GM19043 (cell line): ENCODE measurements around the gene MBNL2.
A peak's percentile ranks its signal among the peaks of the same experiment; 100 is the strongest.

Source experiments
- ATAC-seq: cut with Tn5 transposase; IDR thresholded peaks from one replicate; pipeline ENCODE4 v1.9.1; 2021; ENCODE audit warnings: low read depth; ENCODE audit not compliant: unreplicated experiment

The MBNL2 gene, protein sequence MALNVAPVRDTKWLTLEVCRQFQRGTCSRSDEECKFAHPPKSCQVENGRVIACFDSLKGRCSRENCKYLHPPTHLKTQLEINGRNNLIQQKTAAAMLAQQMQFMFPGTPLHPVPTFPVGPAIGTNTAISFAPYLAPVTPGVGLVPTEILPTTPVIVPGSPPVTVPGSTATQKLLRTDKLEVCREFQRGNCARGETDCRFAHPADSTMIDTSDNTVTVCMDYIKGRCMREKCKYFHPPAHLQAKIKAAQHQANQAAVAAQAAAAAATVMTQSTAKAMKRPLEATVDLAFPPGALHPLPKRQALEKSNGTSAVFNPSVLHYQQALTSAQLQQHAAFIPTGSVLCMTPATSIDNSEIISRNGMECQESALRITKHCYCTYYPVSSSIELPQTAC

DNA sequence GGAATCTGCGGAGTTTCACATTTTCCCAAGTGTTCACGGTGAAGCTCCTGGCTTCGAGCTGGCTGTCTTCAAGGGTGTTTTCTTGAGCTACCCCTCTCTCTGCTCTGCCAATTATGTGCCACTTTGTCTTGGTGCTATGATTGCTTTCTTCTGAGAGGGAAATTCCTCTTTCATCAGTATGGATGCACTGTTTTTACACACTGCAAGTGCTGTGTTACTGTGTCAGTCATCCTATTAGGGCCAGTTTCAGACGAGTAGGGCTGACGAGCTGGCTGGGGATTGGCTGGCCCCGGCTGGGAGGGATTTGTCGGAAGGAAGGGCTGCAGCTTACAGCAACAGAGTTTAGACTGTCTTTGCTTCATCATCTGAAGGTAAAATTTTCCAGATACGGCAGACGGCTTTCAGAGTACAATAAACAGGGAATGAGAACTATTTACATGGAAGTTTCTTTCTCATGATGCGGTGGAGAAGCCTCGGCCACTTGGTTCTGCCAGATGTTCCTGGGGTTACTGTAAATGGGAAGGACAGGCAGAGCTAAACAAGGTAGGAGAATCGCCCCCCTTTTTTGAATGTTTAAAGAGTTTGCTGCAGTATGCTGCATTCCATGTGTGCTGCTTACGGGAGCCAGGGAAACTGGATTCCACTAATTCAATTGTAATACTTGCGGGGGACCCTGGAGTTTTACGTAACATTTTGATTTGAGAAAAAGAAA, at the start of gene MBNL2:
MBNL2 (plus strand) TSS at position 345 of the 712 bp plus-strand sequence. CDS start 53,903 bp downstream, outside the sequence.
- ATAC-seq = peak; percentile 91

DNA sequence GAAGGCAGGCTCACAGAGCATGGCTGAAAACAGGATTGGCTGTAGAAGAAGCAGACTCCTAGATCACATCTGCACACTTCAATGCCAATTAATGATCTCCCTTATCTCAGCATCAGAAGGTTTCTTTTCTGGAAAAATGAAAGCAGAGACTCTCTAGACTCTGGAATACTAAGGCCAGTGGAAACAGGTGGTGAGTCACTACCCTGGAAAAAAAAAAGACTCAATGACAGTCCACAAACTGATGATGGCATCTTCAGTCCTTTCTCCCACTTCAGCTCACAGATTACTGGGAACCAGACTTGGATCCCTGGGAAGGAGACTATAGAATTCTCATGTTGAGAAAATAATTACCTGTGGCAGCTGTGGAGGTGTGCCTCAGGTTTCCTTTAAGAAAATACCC, 47.5 kb upstream of the MBNL2 start:
- ATAC-seq = no peak

DNA sequence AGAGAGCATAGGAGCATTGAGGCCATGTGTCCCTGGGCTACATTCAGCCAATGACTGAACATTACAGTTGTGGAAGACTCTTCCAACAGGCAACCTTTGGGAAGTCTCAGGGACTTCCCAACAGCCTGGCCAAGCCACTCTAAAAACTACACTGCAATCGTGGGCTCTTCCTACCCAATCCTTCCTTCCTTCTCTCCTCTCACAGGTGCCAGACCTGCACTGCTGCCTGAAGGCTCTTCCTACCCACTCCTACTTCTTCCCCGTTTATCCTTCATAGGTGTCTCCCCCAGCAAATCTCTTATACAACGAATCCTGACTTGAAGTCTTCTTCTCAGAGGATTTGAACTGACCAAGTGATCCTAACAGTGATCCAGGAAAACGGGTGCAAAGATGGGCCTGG, 47.1 kb upstream of the MBNL2 start:
- ATAC-seq = no peak

DNA sequence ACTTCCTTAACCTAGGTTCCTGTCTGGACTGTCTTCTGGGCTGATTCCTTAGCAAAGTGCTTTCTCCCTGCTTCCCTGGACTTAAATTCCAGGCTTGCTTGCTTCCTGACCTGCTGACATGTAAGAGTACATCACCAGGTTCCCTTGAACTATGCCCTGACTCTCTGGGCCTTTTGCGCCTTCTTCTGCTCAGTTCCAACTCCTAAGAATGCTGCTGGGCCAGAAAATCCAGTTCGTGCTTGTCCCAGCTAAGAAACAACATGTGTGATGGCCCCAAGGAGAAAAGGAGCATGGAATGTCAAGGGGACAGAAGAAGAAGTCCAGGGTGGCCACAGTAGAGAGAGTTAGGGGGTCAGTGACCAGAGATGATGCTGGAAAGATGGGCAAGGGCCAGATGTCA, 42.6 kb upstream of the MBNL2 start:
- ATAC-seq = no peak

DNA sequence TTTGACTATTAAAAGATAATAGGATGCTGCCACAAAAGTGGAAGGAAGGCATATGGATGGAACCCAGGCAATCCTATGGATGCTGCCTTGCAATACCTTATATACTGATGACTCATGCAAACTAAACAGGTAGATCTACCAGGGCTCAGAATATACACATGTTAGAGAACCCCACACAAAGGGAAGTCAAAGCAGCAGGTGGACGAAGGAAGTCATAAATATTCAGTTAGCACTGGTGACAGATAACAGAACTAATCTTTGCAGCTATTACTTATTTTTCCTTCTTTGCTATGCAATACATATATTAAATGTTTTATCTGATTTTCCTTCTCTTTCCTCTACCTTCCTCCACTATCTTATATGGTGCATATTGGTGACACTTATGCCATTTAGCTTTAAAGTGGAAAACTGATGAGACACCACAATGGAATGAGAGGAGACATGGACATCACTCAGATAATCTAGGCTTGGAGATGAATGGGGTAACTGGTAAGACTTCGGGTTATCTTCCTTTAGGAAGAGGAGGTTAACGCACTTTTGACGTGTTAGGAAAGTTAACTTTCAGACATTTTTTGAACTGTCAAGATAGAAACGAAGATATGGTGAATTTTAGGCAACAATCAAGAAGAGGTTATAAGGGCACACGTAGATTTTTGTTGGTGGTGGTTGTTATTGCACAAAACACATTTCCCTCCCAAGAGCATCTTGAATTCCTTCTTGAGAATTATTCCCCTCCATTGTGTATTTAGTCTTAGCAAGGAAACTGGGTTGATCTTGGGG, 39.8 kb upstream of the MBNL2 start:
- ATAC-seq = no peak

DNA sequence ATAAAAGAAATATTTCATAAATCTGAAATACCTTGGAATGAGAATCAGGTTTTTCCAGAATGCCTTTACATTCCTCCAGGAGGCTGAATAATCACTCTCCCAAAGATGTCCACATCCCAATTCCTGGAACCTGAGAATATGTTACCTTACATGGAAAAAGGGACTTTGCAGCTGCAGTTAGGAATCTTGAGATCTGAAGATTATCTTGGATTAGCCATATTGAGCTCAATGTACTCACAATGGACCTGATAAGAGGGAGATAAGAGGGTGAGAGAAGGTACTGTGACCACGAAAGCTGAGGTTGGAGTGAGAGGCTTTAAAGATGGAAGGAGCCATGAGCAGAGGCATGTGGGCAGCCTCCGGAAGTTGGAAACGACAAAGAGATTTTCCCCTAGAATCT, 36.8 kb upstream of the MBNL2 start:
- no peak for ATAC-seq

DNA sequence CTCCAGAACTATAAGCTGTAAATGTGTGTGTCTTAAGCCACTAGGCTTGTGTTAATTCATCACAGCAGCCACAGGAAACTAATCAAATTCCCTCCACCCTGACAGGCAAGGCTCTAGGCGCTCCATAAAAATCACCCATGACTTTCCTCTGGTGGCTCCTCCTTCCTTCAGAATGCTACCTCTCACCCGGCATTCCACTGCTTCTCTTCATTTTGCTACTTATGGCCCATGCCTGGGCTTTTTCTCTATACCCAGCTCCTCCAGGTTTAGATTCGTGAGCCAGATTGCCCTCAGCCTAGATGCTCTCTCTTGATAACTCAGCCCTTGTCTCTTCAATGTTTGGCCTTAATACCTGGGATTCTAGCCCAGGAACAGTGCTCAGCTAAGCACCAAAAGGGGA, 36.4 kb upstream of the MBNL2 start:
- no peak for ATAC-seq

DNA sequence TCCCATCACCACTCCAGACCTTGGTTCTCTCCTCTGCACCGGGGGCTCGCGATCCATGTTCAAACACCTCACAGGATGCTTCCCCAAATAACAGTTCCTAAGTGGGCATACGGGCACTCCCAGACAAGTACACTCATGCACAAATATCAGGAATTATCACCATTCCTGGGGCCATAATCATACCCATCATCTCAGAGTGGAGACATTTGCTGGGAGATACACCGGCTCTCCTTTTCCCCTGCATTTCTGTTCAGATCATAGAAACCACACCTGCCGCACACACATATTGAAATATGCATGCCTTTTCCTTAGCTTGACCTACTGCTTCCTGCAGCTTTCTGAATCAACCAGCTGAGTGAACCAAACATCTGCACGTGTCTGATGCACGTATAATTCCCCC, 33.9 kb upstream of the MBNL2 start:
- no peak for ATAC-seq

DNA sequence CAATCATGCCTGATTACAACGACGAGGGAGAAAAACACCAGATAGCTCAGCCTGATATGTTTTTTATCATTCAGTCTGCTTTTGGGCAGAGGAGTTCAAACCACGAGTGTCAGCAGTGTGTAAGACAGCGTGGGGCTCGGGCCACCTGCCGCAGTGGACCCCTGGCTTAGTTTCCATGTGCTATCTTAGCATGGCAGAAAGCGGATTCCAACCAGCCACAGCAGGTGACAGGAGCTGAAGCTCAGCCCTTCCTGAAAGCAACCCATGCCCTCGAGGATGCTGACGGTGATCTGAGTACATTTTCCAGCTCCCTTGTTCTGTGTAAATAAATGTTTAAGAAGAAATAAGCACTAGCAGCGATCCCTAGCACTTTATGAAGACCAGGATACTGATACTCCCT, 32.2 kb upstream of the MBNL2 start:
- ATAC-seq = no peak

DNA sequence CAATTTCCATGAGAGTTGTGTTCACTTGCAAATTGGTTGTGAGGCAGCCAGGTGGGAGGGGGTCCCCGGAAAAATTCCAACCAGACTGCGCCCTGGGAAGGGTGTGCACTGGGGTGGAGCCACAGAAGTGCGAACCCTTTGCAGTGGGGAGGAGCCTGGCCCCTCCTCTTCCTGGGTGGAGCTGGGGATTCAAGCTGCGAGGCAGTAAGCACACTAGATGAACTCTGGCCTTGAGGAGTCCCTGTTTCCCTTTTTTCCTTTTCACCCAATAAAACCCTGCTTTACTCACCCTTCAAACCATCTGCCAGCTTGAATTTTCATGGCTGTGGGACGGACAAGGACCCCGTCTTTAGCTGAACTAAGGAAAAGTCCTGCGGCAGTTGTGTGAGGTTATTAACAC, 31.0 kb upstream of the MBNL2 start:
- no peak for ATAC-seq

DNA sequence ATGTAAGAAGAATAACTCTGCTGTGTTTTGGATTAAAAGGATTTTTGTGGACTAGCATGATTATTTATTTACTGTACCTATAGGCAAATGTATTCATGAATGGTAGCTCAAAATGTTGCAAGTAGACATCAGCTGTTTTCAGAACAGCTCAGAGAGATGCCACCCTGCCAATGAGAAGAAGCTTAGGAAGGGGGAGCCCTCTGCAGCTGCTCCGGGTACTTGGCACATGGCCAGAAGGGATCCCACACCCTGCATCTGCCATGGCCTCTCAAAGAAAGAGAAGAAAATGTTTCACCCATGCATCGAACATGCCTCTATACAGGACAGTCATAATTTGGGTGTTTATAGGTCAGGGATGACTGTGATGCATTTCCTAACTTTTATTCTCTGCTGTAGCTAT, 30.5 kb upstream of the MBNL2 start:
- ATAC-seq = no peak

DNA sequence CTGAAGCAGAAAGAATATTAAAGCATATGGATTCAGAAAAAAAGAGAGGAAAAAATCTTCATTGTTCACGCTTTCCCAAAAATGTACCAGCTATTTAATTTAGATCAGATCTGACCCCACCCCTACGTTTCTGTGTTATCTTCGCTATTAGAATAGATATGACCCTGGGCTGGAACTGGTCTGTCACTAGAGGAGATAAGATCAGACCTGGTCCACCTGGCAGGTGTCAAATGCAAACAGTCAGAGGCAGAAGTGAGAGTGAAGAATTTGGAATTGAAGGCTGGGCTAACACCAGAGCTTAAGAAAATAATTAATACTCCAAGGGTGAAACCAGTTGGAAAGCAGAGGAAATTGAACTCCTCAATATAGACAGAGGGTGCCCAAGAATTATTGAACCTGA, 30.0 kb upstream of the MBNL2 start:
- no peak for ATAC-seq

DNA sequence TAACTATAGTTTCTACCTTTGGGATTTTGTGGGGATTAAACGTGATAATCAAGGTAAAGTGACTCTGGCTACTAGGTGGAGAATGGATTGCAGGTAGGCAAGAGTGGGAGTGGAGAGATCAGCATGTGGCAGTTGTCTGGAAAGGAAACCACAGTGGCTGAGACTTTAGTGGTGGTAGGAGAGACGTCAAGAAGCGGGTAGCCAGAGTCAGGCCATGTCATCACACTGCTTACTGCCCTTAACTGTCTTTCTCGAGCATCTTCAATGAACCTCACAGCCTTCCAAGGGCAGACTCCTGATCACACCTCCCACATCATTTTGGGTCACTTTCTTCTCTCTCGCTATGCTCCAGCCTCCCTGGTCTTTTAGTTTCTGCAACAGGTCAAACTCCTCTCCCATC, 28.6 kb upstream of the MBNL2 start:
- ATAC-seq = no peak

DNA sequence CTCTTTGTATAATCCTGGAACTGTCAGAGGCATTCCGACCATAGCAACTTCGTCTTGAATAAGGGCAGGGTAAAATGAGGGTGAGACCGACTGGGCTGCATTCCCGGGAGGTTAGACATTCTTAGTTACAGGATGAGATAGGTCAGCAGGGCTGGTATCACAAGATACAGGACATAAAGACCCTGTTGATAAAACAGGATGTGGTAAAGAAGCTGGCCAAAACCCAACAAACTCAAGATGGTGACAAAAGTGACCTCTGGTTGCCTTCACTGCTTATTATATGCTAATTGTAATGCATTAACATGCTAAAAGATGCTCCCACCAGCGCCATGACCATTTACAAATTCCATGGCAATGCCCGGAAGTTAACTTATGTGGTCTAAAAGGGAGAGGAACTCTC, 27.7 kb upstream of the MBNL2 start:
- no peak for ATAC-seq

DNA sequence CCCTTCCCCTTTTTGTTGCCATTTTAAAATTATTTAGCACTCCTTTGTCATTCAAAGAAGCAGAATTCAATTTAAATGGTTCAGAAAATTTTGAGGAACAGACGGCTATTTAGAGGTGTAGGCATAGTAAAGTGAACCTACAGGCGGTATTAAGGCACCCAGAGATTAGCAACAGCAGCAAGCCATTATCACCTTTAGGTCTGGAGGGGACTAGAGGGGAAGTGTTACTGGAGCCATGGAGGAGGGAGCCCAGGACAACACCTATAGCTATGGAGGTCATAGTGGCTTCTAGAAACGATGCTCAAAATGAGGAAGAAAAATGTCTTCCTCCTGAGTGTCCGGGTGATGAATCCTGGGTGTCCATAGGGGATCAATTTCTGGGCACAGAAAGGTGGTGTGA, 25.8 kb upstream of the MBNL2 start:
- no peak for ATAC-seq

DNA sequence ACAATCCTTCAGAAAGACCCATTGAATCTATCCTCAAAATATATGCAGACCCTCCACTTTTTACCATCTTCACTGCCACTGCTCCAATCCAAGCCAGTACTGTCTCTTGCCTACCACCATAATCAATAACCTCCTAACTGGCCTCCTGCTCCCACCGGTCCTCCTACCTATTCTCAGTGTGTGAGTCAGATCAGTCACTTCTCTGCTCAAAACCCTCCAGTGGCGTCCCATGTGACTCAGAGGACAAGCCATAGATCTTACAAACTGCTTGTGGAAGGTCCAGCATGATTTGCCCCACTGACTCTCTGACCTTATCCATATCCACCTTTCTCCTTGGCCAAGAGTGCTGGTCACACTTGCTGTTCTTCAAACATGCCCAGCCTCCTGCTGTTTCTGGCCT, 23.4 kb upstream of the MBNL2 start:
- no peak for ATAC-seq

DNA sequence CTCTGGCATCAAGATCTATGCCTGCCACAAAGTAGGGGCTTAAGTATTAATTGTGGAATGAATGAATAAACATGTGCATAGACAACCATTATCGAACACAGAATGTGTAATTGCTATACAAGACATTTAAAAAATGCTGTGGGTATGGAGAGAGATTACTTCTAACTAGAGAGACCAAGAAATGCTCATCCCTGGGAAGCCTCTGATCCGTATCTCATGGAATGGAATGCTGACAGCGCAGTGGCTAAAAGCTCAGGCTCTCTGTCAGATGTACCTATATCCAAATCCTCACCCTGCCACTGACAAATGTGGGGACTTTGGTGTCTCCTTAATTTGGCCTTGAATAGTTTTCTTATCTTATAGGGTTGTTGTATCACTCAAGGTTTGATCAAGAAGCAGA, 22.7 kb upstream of the MBNL2 start:
- ATAC-seq = no peak

DNA sequence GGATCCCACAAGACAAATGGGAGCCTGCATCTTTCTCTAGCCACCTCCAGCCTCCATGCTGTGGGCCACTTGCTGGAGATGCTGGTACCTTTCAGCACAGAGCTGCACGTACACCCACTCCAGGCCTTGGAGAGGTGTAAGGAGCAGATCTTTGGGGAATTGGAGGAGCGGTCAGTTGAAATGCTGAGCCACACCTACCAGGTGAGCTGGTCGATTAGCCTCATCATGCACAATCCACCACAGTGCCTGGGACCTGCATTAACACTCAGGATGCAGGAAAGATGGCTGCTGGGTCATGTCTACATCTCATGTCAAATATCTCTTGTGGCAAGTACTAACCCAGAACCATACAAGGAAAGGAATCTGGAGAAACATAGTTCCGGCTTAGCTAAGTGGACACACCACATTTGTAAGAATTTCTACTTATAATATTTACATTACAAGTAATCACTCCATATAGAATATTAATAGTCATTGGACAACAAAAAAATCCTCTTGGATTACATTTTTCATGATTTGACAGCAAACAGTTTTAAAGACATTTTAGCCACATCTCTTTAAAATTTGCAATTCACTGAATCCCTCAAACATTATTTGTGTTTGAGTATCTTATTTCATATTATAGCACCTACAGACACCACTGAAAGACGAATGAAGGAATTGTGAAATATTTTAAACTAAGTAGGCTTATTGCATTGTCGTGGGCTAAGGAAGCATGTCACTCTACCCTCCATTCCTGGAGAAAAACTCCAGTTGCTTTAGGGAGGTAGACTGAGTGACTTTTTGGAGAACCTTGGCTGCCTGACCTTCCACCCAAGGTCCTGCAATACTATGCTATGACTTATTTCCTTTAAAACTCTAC, 21.8 kb upstream of the MBNL2 start:
- ATAC-seq = no peak

DNA sequence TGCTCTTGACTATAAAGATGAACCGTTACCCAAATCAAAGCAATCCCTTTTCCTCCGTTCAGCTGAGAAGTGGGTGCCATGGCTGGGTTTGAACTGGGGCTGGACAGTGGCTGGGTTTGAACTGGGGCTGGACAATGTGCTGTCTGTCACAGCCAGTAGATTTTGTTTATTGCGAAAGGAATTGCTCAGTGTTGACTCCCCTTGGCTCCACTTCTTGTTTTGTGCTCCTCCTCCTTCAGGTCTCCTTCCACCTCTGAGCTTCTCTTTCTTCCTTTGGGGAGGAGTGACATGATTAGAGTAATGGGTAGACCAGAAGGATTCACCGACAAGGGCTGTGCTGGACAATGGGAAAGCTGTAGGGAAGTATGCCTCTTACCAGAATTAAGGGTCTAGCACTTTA, 19.4 kb upstream of the MBNL2 start:
- no peak for ATAC-seq

DNA sequence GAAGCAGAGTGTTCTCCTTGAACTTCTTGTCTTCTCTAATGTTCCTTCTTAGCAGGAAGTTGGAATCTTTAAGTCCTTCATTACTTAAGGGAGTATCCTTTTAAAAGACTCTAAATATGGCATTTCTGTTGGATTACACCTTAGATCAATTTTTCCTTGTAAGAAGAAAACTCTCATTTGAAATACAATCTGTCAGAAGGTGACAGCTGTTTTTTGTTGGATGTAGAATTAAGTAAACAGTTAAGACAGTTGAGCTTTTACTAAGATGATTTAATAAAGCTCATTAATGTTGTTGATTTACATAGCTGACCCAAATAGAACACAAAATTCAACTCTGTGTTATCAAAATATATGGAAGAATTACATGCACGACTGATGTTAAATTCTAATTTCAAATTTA, 16.7 kb upstream of the MBNL2 start:
- no peak for ATAC-seq

DNA sequence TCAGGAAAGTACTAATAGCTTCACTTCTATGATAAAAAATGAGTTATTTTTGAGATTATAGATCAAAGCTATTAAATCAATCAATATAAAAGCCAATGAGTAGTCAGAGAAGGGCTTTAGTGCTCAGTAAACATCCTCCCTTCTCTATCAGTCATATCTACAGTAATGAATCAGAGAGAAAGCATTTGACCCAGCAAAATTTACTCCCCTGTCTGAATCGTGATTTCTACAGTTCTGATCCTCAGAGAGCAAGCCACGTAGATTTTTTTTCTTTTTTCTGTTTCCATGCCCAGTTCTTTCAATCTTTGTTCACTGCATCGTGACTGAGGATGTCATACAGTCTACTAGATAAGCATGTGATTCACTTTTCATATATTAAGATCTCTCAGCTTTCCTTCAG, 16.2 kb upstream of the MBNL2 start:
- no peak for ATAC-seq
